GM12892 (cell line): ENCODE data around the gene SMARCD1.

Source experiments
- POLR2A ChIP-seq: IDR thresholded peaks from 2 replicates; pipeline ENCODE4 v1.6.1; 2011; ENCODE audit warnings: low read depth, low read length, control low read depth
- POLR2AphosphoS5 ChIP-seq: IDR thresholded peaks from 2 replicates; pipeline ENCODE4 v1.6.1; 2011; ENCODE audit warnings: low read depth, low read length, control low read depth

GRCh38 chr12:50103767-50104321 lies 18.7 kb downstream of the SMARCD1 start, which contains the start of gene GPD1:
- TF ChIP-seq POLR2A (no peak), POLR2AphosphoS5 (no peak)
